Thoracic aorta (tissue), 2 donors: ENCODE data around the gene MYCBPAP. TPM values are rescaled to one million over a fixed set of nuclear protein-coding genes. Genes with fewer than 3 reads are reported as not detected.

Experiments
- ATAC-seq: fragments of 150-250 bp; one replicate; pipeline ENCODE4 v1.8.0; 2017; ENCODE audit warnings: low read depth; ENCODE audit not compliant: insufficient number of reproducible peaks, low FRiP score
- DNase-seq: peaks from one replicate; pipeline ENCODE4 v3.0.0-alpha.2; 2020; ENCODE audit warnings: low spot score
- H3K27ac ChIP-seq, 2 donors: fragments of 200-600 bp; sonication (generic); 1 replicate in 1 of 2; 2 replicates in 1 of 2; pipeline ENCODE4 v1.5.1; 2016; ENCODE audit warnings: mild to moderate bottlenecking in 2 of 2, moderate library complexity in 2 of 2
- H3K27me3 ChIP-seq: fragments of 200-600 bp; sonication (generic); replicated peaks from 2 replicates; pipeline ENCODE4 v1.6.0; 2016; ENCODE audit warnings: mild to moderate bottlenecking; ENCODE audit not compliant: insufficient read depth
- H3K36me3 ChIP-seq: fragments of 200-600 bp; sonication (generic); one replicate; pipeline ENCODE4 v1.5.1; 2016
- H3K4me1 ChIP-seq, 2 donors: fragments of 200-600 bp; sonication (generic); 1 replicate in 1 of 2; 2 replicates in 1 of 2; pipeline versions ENCODE4 v1.5.1 to v1.6.0; 2016; ENCODE audit warnings: low read depth in 2 of 2, mild to moderate bottlenecking in 1 of 2; ENCODE audit not compliant: control insufficient read depth in 1 of 2
- H3K4me3 ChIP-seq: fragments of 200-600 bp; sonication (generic); 2 replicates; pipeline ENCODE4 v1.5.1; 2016; ENCODE audit warnings: mild to moderate bottlenecking
- H3K9me3 ChIP-seq: fragments of 200-600 bp; sonication (generic); 2 replicates; pipeline ENCODE4 v1.5.1; 2016
- CTCF ChIP-seq: fragments of 200-600 bp; sonication (generic); IDR thresholded peaks from one replicate; pipeline ENCODE4 v1.5.1; 2019; ENCODE audit warnings: antibody characterized with exemption
- total RNA-seq, 2 donors: library from RNA; depleted of rRNA; stranded (reverse); fragments of >200 nt; gene quantifications; one replicate each; pipeline versions ENCODE4 v1.1.0 to v1.2.3, GENCODE V29; 2016

MYCBPAP gene
- total RNA-seq, 2 donors from 2014 or later, result 0.56 to 0.68 TPM

GRCh38 chr17:50502301-50502990, 5.8 kb upstream of the MYCBPAP start:
- Histone ChIP-seq H3K27ac (no peak overlapping the region), H3K27me3 (no peaks in the 10 kb centered on the region), H3K9me3 (no peaks in the 10 kb centered on the region), H3K4me3 (no peak overlapping the region), H3K36me3 (no peaks in the 10 kb centered on the region), H3K4me1 (peaks cover 0 to under 1% of the 10 kb centered on the region in 2 donors)
- DNase-seq (no peak), ATAC-seq (no peak)
- no peak for TF ChIP-seq CTCF

- Histone ChIP-seq H3K27me3 (no peaks in the 10 kb centered on the region), H3K4me1 (peaks cover 6 to 14% of the 10 kb centered on the region in 2 donors), H3K36me3 (no peaks in the 10 kb centered on the region), H3K9me3 (no peaks in the 10 kb centered on the region), H3K4me3 (no peak overlapping the region), H3K27ac (no peak overlapping the region)
- no peak for ATAC-seq
- DNase-seq, result no peak
- no peak for TF ChIP-seq CTCF
Observed at GRCh38 chr17:50505591-50506130, 2.6 kb upstream of the MYCBPAP start.

- Histone ChIP-seq H3K9me3 (no peaks in the 10 kb centered on the region), H3K4me3 (no peak overlapping the region), H3K27me3 (no peaks in the 10 kb centered on the region), H3K27ac (no peak overlapping the region), H3K36me3 (no peaks in the 10 kb centered on the region), H3K4me1 (peaks cover 6 to 14% of the 10 kb centered on the region in 2 donors)
- DNase-seq (no peak), ATAC-seq (no peak)
- TF ChIP-seq CTCF, result no peak
Observed at GRCh38 chr17:50506298-50506697, 1.9 kb upstream of the MYCBPAP start.

GRCh38 chr17:50508573-50509460, 578 bp downstream of the MYCBPAP start:
- Histone ChIP-seq H3K9me3 (no peaks in the 10 kb centered on the region), H3K27me3 (no peaks in the 10 kb centered on the region), H3K36me3 (no peaks in the 10 kb centered on the region), H3K4me1 (peaks cover 6 to 14% of the 10 kb centered on the region in 2 donors), H3K4me3 (peak overlapping the region; percentile 76), H3K27ac (peak overlapping the region; percentile 53 to 61)
- no peak for TF ChIP-seq CTCF
- ATAC-seq (peak; percentile 15), DNase-seq (no peak)

GRCh38 chr17:50511058-50511457, 2.8 kb downstream of the MYCBPAP start:
- DNase-seq (no peak), ATAC-seq (no peak)
- Histone ChIP-seq H3K9me3 (no peaks in the 10 kb centered on the region), H3K4me3 (no peak overlapping the region), H3K36me3 (no peaks in the 10 kb centered on the region), H3K27me3 (no peaks in the 10 kb centered on the region), H3K27ac (no peak overlapping the region), H3K4me1 (peaks cover 6 to 14% of the 10 kb centered on the region in 2 donors)
- TF ChIP-seq CTCF, result no peak
